ENCODE results near the gene TAGLN2. TPM values are rescaled to one million over a fixed set of nuclear protein-coding genes. Genes with fewer than 3 reads are reported as not detected.

Gene TAGLN2
- 392 TPM for total RNA-seq (2013)
- polyA plus RNA-seq (1,000 to 10,000 TPM in 1 of 3 donors, 100 to 1,000 TPM in 2; 658 to 1,259 (median 918) TPM), polyA minus RNA-seq (140 and 161 TPM in 2 replicates), total RNA-seq (215 to 626 (median 429) reads per million in 11 experiments)

DNA sequence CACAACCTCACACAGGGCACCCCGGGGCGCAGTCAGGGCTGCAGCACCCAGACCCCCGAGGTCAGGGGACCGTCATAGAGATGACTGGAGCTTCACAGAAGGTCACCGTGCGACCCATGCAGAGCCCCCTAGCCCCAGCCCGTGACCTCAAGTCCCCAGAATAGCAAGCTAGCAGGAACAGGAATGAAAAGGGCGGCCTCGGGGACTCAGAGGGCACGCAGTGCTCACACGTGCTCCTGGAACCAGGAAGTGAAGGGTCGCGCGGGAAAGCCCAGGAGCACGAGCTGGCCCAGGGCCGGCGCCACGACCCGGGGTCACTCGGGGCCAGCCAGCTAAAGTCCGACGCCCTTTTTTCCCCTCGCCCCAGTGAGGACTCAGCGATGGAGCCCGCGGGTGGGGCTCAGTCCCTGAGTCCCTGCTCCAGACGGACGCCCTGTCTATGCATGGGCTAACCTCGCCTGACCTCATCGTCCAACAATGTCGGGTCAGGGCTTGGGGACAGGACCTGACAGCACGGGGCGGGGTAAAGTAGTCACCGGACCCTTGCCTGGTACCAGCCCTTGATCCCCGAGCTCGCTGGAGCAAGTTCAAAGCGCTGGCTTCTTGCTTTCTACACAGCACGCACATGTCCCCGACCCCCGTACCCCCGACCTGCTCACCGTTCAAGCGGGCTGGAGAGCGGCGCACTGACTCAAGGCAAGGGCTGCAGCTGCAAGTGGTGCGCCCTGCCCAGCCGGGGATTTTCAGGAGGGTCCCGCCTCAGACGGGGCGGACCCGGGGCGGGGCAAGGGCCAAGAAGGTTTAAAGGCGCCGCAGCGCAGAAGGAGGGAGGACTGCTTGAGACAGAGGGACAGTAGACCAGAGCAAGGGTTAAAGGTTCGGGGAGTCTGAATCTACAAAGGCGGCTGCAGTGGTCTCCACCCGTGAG, at the start of gene TAGLN2:
TAGLN2 (minus strand) TSS at position 717 of the 928 bp plus-strand sequence. CDS start 4,998 bp downstream, outside the sequence.
- Histone ChIP-seq H3K4me3 (replicated peaks in 1 of 3; ENCODE audit: low read depth in 2 of 3, low read length in 3 of 3) (peak within 1 kb of the TSS; percentile 76 to 96 (median 94)), H3K36me3 (replicated peaks in 1 of 2; ENCODE audit: control insufficient read depth in 1 of 2, insufficient read depth in 2 of 2, low read length in 2 of 2) (peaks cover 7 to 10% of the 10 kb centered on the region in 2 donors), H2AFZ (ENCODE audit: insufficient read depth, low read depth, low read length, poor library complexity, severe bottlenecking) (peak within 1 kb of the TSS; percentile 58), H4K20me1 (ENCODE audit: insufficient read depth, low read length) (peaks cover 28% of the 10 kb centered on the region), H3K4me1 (ENCODE audit: control insufficient read depth in 1 of 2, insufficient read depth in 2 of 2, low read length in 2 of 2) (peaks cover 39 to 43% of the 10 kb centered on the region in 2 donors), H3K27me3 (ENCODE audit: control insufficient read depth in 2 of 2, insufficient read depth in 2 of 2, low read length in 2 of 2) (no peaks in the 10 kb centered on the region), H3K9me3 (replicated peaks in 1 of 2; ENCODE audit: control insufficient read depth in 1 of 2, insufficient read depth in 1 of 2, low read length in 2 of 2) (no peaks in the 10 kb centered on the region), H3K9ac (ENCODE audit: insufficient read depth, low read length, poor library complexity, severe bottlenecking) (peak within 1 kb of the TSS; percentile 100), H3K4me2 (replicated peaks; ENCODE audit: extremely low read depth, low read length, poor library complexity, severe bottlenecking) (peak within 1 kb of the TSS; percentile 78), H3K79me2 (ENCODE audit: insufficient read depth, low read length) (peaks cover 60% of the 10 kb centered on the region), H3K27ac (ENCODE audit: low read depth in 1 of 2, low read length in 2 of 2) (peak within 1 kb of the TSS; percentile 95 to 99)
- Mint-ChIP-seq H3K4me1 (peaks cover 42% of the 10 kb centered on the region), H3K27me3 (ENCODE audit: low read depth in 3 of 3) (peaks cover 5 to 18% (median 11%) of the 10 kb centered on the region in 3 donors), H3K9me3 (peaks cover 0 to 3% (median 0%) of the 10 kb centered on the region in 7 donors), H3K4me3 (peak within 1 kb of the TSS; percentile 96 to 97), H3K36me3 (peaks cover 22 to 28% of the 10 kb centered on the region in 2 donors), H3K27ac (peak within 1 kb of the TSS; percentile 97 to 100 (median 100))
- WGBS (ENCODE audit: insufficient coverage) = under 1% methylated on average over 52 of the region's 58 CpGs
- TF ChIP-seq, protein P1, sequence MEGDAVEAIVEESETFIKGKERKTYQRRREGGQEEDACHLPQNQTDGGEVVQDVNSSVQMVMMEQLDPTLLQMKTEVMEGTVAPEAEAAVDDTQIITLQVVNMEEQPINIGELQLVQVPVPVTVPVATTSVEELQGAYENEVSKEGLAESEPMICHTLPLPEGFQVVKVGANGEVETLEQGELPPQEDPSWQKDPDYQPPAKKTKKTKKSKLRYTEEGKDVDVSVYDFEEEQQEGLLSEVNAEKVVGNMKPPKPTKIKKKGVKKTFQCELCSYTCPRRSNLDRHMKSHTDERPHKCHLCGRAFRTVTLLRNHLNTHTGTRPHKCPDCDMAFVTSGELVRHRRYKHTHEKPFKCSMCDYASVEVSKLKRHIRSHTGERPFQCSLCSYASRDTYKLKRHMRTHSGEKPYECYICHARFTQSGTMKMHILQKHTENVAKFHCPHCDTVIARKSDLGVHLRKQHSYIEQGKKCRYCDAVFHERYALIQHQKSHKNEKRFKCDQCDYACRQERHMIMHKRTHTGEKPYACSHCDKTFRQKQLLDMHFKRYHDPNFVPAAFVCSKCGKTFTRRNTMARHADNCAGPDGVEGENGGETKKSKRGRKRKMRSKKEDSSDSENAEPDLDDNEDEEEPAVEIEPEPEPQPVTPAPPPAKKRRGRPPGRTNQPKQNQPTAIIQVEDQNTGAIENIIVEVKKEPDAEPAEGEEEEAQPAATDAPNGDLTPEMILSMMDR (IDR thresholded peaks at IDR 0.05) = no peak
- peak; percentile 82 to 92 (median 88) for DNase-seq
- intact Hi-C loops (cut with micrococcal nuclease) = loop anchor here in 1 of 2 donors (5.0 to 10.0 kb wide), 2 partner anchors 33 to 420 kb away; partner anchors contain the start of genes COPA and NCSTN

DNA sequence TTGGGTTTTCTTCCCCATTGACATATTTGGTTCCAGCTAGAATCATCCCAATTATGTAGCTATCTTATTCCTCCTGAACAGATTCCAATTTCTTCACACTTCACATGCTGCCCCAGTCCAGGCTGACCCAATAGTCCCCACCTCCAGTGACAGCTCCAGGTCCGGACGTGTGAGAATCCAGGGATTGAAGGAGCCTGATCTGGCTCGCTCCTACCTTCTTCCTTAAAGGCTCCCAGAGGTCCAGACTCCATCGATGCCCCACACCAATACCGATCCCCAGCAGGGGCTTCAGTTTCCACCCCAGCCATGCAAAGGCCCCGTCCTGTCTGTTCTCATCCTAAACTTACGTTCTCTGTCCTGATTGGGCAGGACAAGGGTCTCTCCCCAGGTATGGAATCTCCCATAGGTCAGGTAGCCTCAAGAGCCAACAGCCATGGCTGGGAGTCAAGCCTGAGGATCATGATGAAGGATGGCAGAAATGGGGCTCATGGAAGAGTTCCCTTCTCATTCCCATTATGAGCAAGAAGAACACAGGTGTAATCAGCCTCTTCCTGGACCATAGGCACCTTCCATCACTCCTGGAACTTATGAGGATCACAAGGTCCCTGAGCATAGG, 49.2 kb upstream of the TAGLN2 start:
- Histone ChIP-seq H4K20me1 (ENCODE audit: insufficient read depth, low read length) (no peaks in the 10 kb centered on the region), H3K4me2 (replicated peaks; ENCODE audit: extremely low read depth, low read length, poor library complexity, severe bottlenecking) (no peak overlapping the region), H3K9ac (ENCODE audit: insufficient read depth, low read length, poor library complexity, severe bottlenecking) (no peak overlapping the region), H2AFZ (ENCODE audit: insufficient read depth, low read depth, low read length, poor library complexity, severe bottlenecking) (no peak overlapping the region), H3K27ac (ENCODE audit: low read depth in 1 of 2, low read length in 2 of 2) (no peak overlapping the region), H3K4me1 (ENCODE audit: control insufficient read depth in 1 of 2, insufficient read depth in 2 of 2, low read length in 2 of 2) (peaks cover 0 to under 1% of the 10 kb centered on the region in 2 donors), H3K27me3 (ENCODE audit: control insufficient read depth in 2 of 2, insufficient read depth in 2 of 2, low read length in 2 of 2) (peaks cover 4 to 15% of the 10 kb centered on the region in 2 donors), H3K9me3 (replicated peaks in 1 of 2; ENCODE audit: control insufficient read depth in 1 of 2, insufficient read depth in 1 of 2, low read length in 2 of 2) (no peaks in the 10 kb centered on the region), H3K36me3 (replicated peaks in 1 of 2; ENCODE audit: control insufficient read depth in 1 of 2, insufficient read depth in 2 of 2, low read length in 2 of 2) (no peaks in the 10 kb centered on the region), H3K79me2 (ENCODE audit: insufficient read depth, low read length) (no peaks in the 10 kb centered on the region), H3K4me3 (replicated peaks in 1 of 3; ENCODE audit: low read depth in 2 of 3, low read length in 3 of 3) (no peak overlapping the region)
- H3K4me3 Mint-ChIP-seq = no peak overlapping the region
- peaks cover 0 to 1% (median 0%) of the 10 kb centered on the region in 7 donors for H3K9me3 Mint-ChIP-seq
- TF ChIP-seq, protein P1 (IDR thresholded peaks at IDR 0.05) = no peak
- H3K4me1 Mint-ChIP-seq = no peaks in the 10 kb centered on the region
- H3K36me3 Mint-ChIP-seq = no peaks in the 10 kb centered on the region
- intact Hi-C loops (cut with micrococcal nuclease) = no loop called here
- no peak for DNase-seq
- H3K27me3 Mint-ChIP-seq (ENCODE audit: low read depth in 3 of 3) = peaks cover 3 to 14% (median 11%) of the 10 kb centered on the region in 3 donors
- H3K27ac Mint-ChIP-seq = no peak overlapping the region
- 95% methylated on average over 6 of the region's 7 CpGs for WGBS (ENCODE audit: insufficient coverage)

All from CD14-positive monocyte (primary cell).